ENCODE data around the gene TEX22. TPM values are rescaled to one million over a fixed set of nuclear protein-coding genes. Genes with fewer than 3 reads are reported as not detected.

TEX22 gene
- total RNA-seq, 1 donor from 2014 or later, result 0.99 TPM

GRCh38 chr14:105379946-105380345, 18.4 kb upstream of the TEX22 start:
- Histone ChIP-seq H3K4me3 (no peak overlapping the region), H3K9me3 (replicated peaks) (no peaks in the 10 kb centered on the region), H3K4me1 (no peaks in the 10 kb centered on the region), H3K27ac (replicated peaks) (no peak overlapping the region), H3K27me3 (ENCODE audit: low read depth) (no peaks in the 10 kb centered on the region), H3K36me3 (peaks cover 40% of the 10 kb centered on the region)
- no peak for DNase-seq
- intact Hi-C loops (cut with micrococcal nuclease), result no loop called here
- no peak for TF ChIP-seq CTCF (IDR thresholded peaks at IDR 0.05; ENCODE audit: borderline replicate concordance)

GRCh38 chr14:105380756-105381155, 17.6 kb upstream of the TEX22 start:
- H3K27ac ChIP-seq (replicated peaks), result no peak overlapping the region
- H3K36me3 ChIP-seq, result peaks cover 48% of the 10 kb centered on the region
- DNase-seq, result no peak
- H3K4me3 ChIP-seq, result no peak overlapping the region
- no peaks in the 10 kb centered on the region for H3K9me3 ChIP-seq (replicated peaks)
- H3K27me3 ChIP-seq (ENCODE audit: low read depth), result no peaks in the 10 kb centered on the region
- intact Hi-C loops (cut with micrococcal nuclease), result no loop called here
- TF ChIP-seq CTCF (IDR thresholded peaks at IDR 0.05; ENCODE audit: borderline replicate concordance), result no peak
- H3K4me1 ChIP-seq, result no peaks in the 10 kb centered on the region

GRCh38 chr14:105381446-105382342, 16.6 kb upstream of the TEX22 start:
- H3K4me3 ChIP-seq, result no peak overlapping the region
- no peak for TF ChIP-seq CTCF (IDR thresholded peaks at IDR 0.05; ENCODE audit: borderline replicate concordance)
- no peaks in the 10 kb centered on the region for H3K4me1 ChIP-seq
- intact Hi-C loops (cut with micrococcal nuclease), result no loop called here
- no peak overlapping the region for H3K27ac ChIP-seq (replicated peaks)
- H3K9me3 ChIP-seq (replicated peaks), result no peaks in the 10 kb centered on the region
- peaks cover 57% of the 10 kb centered on the region for H3K36me3 ChIP-seq
- no peak for DNase-seq
- no peaks in the 10 kb centered on the region for H3K27me3 ChIP-seq (ENCODE audit: low read depth)

- H3K27me3 ChIP-seq (ENCODE audit: low read depth), result no peaks in the 10 kb centered on the region
- TF ChIP-seq CTCF (IDR thresholded peaks at IDR 0.05; ENCODE audit: borderline replicate concordance), result no peak
- H3K4me3 ChIP-seq, result no peak overlapping the region
- no peaks in the 10 kb centered on the region for H3K9me3 ChIP-seq (replicated peaks)
- H3K27ac ChIP-seq (replicated peaks), result no peak overlapping the region
- no peak for DNase-seq
- intact Hi-C loops (cut with micrococcal nuclease), result no loop called here
- no peaks in the 10 kb centered on the region for H3K4me1 ChIP-seq
- H3K36me3 ChIP-seq, result peaks cover 65% of the 10 kb centered on the region
Observed at GRCh38 chr14:105382343-105383082, 15.8 kb upstream of the TEX22 start.

- H3K4me1 ChIP-seq, result no peaks in the 10 kb centered on the region
- no peak overlapping the region for H3K27ac ChIP-seq (replicated peaks)
- H3K27me3 ChIP-seq (ENCODE audit: low read depth), result no peaks in the 10 kb centered on the region
- DNase-seq, result no peak
- H3K4me3 ChIP-seq, result no peak overlapping the region
- H3K36me3 ChIP-seq, result peaks cover 69% of the 10 kb centered on the region
- intact Hi-C loops (cut with micrococcal nuclease), result no loop called here
- TF ChIP-seq CTCF (IDR thresholded peaks at IDR 0.05; ENCODE audit: borderline replicate concordance), result no peak
- no peaks in the 10 kb centered on the region for H3K9me3 ChIP-seq (replicated peaks)
Observed at GRCh38 chr14:105383083-105383730, 15.1 kb upstream of the TEX22 start.
